ENCODE data around the gene KRT86.

DNA sequence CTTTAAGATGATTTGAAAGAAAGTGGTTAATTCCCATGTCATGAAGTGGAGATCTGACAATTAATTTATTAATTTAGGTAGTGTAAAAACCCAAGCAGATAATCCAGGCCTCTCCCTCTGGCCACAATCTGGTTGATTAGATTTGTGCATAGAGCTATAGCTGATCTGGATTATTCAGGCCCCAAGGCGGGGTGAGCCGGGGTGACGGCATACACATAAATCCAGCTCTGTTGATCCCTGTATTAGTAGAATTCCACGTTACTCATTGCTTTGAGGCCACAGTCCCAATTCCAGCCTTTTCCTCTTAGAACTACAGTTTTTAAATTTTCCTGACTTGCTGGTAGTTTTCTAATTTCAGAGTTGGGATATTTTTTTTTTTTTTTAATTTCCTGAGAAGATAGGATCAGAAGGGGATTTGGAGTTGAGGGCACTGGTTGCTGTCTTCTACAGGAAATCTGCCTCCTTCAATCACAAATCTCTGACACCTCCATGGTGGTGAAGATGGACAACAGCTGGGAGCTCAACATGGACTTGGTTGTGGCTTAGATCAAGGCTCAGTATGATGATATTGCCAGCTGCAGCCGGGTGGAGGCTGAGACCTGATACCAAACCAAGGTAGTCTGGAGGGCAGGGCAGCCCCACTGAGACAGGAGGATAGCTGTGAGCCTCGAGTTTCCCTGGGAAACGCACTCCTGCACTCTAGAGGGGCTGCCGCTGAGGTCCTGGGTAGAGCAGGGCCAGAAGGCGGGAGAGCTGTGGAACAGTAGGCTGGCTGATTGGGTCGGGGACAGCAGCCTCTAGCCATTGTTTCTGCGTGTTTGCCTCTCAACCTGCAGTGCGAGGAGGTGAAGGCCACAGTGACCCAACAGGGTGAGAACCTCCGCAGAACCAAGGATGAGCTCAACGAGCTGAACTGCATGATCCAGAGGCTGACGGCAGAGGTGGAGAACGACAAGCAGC lies 73.4 kb downstream of the KRT86 start:
- TF ChIP-seq EGR1 (IDR thresholded peaks at IDR 0.05), result no peak
- TF ChIP-seq RAD21 (IDR thresholded peaks at IDR 0.05; ENCODE audit: low read depth), result no peak
- no peak for TF ChIP-seq YY1 (IDR thresholded peaks at IDR 0.05; ENCODE audit: low read depth)
- TF ChIP-seq, protein P1, sequence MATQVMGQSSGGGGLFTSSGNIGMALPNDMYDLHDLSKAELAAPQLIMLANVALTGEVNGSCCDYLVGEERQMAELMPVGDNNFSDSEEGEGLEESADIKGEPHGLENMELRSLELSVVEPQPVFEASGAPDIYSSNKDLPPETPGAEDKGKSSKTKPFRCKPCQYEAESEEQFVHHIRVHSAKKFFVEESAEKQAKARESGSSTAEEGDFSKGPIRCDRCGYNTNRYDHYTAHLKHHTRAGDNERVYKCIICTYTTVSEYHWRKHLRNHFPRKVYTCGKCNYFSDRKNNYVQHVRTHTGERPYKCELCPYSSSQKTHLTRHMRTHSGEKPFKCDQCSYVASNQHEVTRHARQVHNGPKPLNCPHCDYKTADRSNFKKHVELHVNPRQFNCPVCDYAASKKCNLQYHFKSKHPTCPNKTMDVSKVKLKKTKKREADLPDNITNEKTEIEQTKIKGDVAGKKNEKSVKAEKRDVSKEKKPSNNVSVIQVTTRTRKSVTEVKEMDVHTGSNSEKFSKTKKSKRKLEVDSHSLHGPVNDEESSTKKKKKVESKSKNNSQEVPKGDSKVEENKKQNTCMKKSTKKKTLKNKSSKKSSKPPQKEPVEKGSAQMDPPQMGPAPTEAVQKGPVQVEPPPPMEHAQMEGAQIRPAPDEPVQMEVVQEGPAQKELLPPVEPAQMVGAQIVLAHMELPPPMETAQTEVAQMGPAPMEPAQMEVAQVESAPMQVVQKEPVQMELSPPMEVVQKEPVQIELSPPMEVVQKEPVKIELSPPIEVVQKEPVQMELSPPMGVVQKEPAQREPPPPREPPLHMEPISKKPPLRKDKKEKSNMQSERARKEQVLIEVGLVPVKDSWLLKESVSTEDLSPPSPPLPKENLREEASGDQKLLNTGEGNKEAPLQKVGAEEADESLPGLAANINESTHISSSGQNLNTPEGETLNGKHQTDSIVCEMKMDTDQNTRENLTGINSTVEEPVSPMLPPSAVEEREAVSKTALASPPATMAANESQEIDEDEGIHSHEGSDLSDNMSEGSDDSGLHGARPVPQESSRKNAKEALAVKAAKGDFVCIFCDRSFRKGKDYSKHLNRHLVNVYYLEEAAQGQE (IDR thresholded peaks at IDR 0.05; ENCODE audit: low read depth), result no peak
- TF ChIP-seq CEBPB (IDR thresholded peaks at IDR 0.05), result no peak
- TF ChIP-seq TAF1 (IDR thresholded peaks at IDR 0.05; ENCODE audit: low read depth), result no peak
- no peak for TF ChIP-seq TEAD4 (IDR thresholded peaks at IDR 0.05)
- no peak for TF ChIP-seq ZBTB7A (IDR thresholded peaks at IDR 0.05; ENCODE audit: low read depth)
- no peak for TF ChIP-seq TCF12 (IDR thresholded peaks at IDR 0.05; ENCODE audit: low read depth)
- TF ChIP-seq, protein P2, sequence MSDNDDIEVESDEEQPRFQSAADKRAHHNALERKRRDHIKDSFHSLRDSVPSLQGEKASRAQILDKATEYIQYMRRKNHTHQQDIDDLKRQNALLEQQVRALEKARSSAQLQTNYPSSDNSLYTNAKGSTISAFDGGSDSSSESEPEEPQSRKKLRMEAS (IDR thresholded peaks at IDR 0.05), result no peak
